PC-9 (cell line): ENCODE measurements around the gene HSPA1A. TPM values are rescaled to one million over a fixed set of nuclear protein-coding genes. Genes with fewer than 3 reads are reported as not detected.
"Not testable (repeated sequence)": the region's sequence is repeated elsewhere in the genome, so short reads cannot be mapped to it uniquely, and the experiment has no call there.

ENCODE experiments used
- BruUV-seq: library from RNA; stranded (reverse); fragments of 400-500 nt; replicated peaks from 2 replicates; lab custom pipeline; 2021; lab: Mats Ljungman, UMichigan
- CTCF ChIA-PET: fragments of 300-600 bp; sonication (Branson Sonifier 250); formaldehyde crosslinking; loops from one replicate; lab custom pipeline; 2022; ENCODE audit warnings: antibody characterized with exemption; lab: Charles Lee
- POLR2A ChIA-PET: fragments of 300-600 bp; sonication (Branson Sonifier 250); formaldehyde crosslinking; loops from one replicate; lab custom pipeline; 2022; ENCODE audit warnings: antibody characterized with exemption; ENCODE audit not compliant: unreplicated experiment; lab: Charles Lee
- DNase-seq, 2 experiments: peaks; one replicate each; pipeline versions ENCODE4 v3.0.0 to v3.0.0-alpha.2; 2015 to 2022; ENCODE audit warnings: mixed read lengths in 1 of 2
- H2AFZ ChIP-seq: fragments of 200-600 bp; sonication (generic); 2 replicates; pipeline ENCODE4 v1.8.1; 2017; ENCODE audit warnings: antibody characterized with exemption
- H3F3A ChIP-seq: fragments of 200-600 bp; sonication (generic); 2 replicates; pipeline ENCODE4 v1.8.1; 2017; ENCODE audit warnings: antibody characterized with exemption, mild to moderate bottlenecking, low read depth; ENCODE audit not compliant: insufficient read depth
- H3K27ac ChIP-seq: fragments of 200-600 bp; sonication (generic); 2 replicates; pipeline ENCODE4 v1.6.1; 2016; ENCODE audit warnings: mixed run types
- H3K27me3 ChIP-seq: fragments of 200-600 bp; sonication (generic); 2 replicates; pipeline ENCODE4 v1.6.1; 2016; ENCODE audit warnings: low read depth, mixed run types; ENCODE audit not compliant: insufficient read depth
- H3K36me3 ChIP-seq: fragments of 200-600 bp; sonication (generic); 2 replicates; pipeline ENCODE4 v1.6.1; 2016; ENCODE audit warnings: low read depth, mixed run types
- H3K4me1 ChIP-seq: fragments of 200-600 bp; sonication (generic); replicated peaks from 2 replicates; pipeline ENCODE4 v1.6.1; 2016; ENCODE audit warnings: mixed run types; ENCODE audit not compliant: insufficient read depth
- H3K4me2 ChIP-seq: fragments of 200-600 bp; sonication (generic); 2 replicates; pipeline ENCODE4 v1.6.1; 2017; ENCODE audit warnings: mixed run types
- H3K4me3 ChIP-seq: fragments of 200-600 bp; sonication (generic); 2 replicates; pipeline ENCODE4 v1.6.1; 2016; ENCODE audit warnings: mixed run types
- H3K79me2 ChIP-seq: fragments of 200-600 bp; sonication (generic); 2 replicates; pipeline ENCODE4 v1.6.1; 2017; ENCODE audit warnings: low read depth, mixed run types
- H3K9me2 ChIP-seq: fragments of 200-600 bp; sonication (generic); 2 replicates; pipeline ENCODE4 v1.8.1; 2017; ENCODE audit warnings: mild to moderate bottlenecking; ENCODE audit not compliant: insufficient read depth
- H3K9me3 ChIP-seq: fragments of 200-600 bp; sonication (generic); 2 replicates; pipeline ENCODE4 v1.8.1; 2016; ENCODE audit warnings: low read depth; ENCODE audit not compliant: insufficient read depth
- H4K20me1 ChIP-seq: fragments of 200-600 bp; sonication (generic); 2 replicates; pipeline ENCODE4 v1.8.1; 2017; ENCODE audit not compliant: insufficient read depth
- EZH2 ChIP-seq: fragments of 200-600 bp; sonication (generic); IDR thresholded peaks from 2 replicates; pipeline ENCODE4 v1.8.0; 2017; ENCODE audit warnings: antibody characterized with exemption, low read depth
- intact Hi-C: fragments of 100-400 bp; cut with micrococcal nuclease; formaldehyde crosslinking; loops from one replicate; pipeline ENCODE4 v1.10.0; 2022; ENCODE audit not compliant: unreplicated experiment
- total RNA-seq: library from RNA; stranded (reverse); gene quantifications from 2 replicates; pipeline ENCODE4 v1.2.3, GENCODE V29; 2021
- TF ChIP-seq, protein P1 (sequence below): fragments of 200-600 bp; sonication (generic); conservative IDR thresholded peaks from 2 replicates; pipeline ENCODE4 v1.6.1; 2017; ENCODE audit warnings: mixed run types, antibody characterized with exemption, mild to moderate bottlenecking, moderate library complexity

The HSPA1A gene
- total RNA-seq, 1 experiment from 2014 or later: 385 TPM

DNA sequence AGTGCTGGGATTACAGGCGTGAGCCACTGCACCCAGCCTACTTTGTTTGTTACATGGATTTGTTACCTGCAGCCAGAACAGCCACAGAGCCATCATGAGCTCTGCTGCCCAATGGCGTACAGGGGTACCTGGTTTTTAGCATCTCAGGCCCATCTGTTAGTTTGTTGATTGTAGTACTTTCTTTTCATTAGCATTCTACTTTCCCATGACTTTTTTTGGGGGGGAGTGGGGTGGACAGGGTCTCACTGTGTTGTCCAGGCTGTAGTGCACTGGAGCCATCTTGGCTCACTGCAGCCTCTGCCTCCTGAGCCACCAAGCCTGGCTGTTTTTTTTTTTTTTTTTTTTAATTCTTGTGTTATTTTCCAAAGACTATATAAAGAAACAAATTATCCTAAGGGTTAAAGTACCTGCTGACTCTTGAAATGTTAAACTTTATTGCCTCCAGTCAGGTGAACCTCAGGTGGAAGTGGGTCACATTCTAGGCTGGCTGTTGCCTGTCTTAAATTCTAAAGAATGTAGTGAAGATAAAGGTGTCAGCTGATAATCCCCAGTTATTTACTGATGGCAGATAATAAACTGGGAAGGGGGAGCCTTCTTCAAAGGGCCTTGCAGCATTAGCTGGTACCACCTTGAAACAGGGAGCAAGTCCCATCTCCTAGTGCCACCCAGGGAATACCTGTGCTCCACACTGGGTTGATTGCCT, 32.1 kb downstream of the HSPA1A start:
- TF ChIP-seq, protein P1, sequence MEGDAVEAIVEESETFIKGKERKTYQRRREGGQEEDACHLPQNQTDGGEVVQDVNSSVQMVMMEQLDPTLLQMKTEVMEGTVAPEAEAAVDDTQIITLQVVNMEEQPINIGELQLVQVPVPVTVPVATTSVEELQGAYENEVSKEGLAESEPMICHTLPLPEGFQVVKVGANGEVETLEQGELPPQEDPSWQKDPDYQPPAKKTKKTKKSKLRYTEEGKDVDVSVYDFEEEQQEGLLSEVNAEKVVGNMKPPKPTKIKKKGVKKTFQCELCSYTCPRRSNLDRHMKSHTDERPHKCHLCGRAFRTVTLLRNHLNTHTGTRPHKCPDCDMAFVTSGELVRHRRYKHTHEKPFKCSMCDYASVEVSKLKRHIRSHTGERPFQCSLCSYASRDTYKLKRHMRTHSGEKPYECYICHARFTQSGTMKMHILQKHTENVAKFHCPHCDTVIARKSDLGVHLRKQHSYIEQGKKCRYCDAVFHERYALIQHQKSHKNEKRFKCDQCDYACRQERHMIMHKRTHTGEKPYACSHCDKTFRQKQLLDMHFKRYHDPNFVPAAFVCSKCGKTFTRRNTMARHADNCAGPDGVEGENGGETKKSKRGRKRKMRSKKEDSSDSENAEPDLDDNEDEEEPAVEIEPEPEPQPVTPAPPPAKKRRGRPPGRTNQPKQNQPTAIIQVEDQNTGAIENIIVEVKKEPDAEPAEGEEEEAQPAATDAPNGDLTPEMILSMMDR: no peak
- TF ChIP-seq EZH2: no peak
- no peaks in the 10 kb centered on the region for H3K9me3 ChIP-seq
- no peaks in the 10 kb centered on the region for H3K9me2 ChIP-seq
- no peaks in the 10 kb centered on the region for H3K4me1 ChIP-seq
- DNase-seq: no peak
- H3K79me2 ChIP-seq: no peaks in the 10 kb centered on the region
- intact Hi-C loops: no loop called here
- ChIA-PET CTCF (interaction anchor here (0.6 kb wide), 1 partner anchor 117 kb away, joined by 3 read pairs; no protein-coding TSS in a partner anchor), POLR2A (interaction anchor here (0.9 kb wide), 1 partner anchor 170 kb away, joined by 5 read pairs; no protein-coding TSS in a partner anchor)
- H3F3A ChIP-seq: peaks cover 20% of the 10 kb centered on the region; the same call in 1 of the 2 replicates
- no peak overlapping the region for H3K4me3 ChIP-seq
- BruUV-seq: no TSS peak
- H3K4me2 ChIP-seq: no peak overlapping the region
- H3K27ac ChIP-seq: no peak overlapping the region
- no peaks in the 10 kb centered on the region for H3K27me3 ChIP-seq
- H4K20me1 ChIP-seq: no peaks in the 10 kb centered on the region
- no peaks in the 10 kb centered on the region for H3K36me3 ChIP-seq
- H2AFZ ChIP-seq: no peak overlapping the region

- TF ChIP-seq, protein P1: no peak
- TF ChIP-seq EZH2: no peak
- intact Hi-C loops: no loop called here
- ChIA-PET POLR2A (no interaction called here), CTCF (no interaction called here)
- Histone ChIP-seq H3K27ac (no peak overlapping the region), H3K36me3 (no peaks in the 10 kb centered on the region), H3K9me2 (no peaks in the 10 kb centered on the region), H3K4me3 (no peak overlapping the region), H3K4me2 (no peak overlapping the region), H2AFZ (no peak overlapping the region), H4K20me1 (no peaks in the 10 kb centered on the region), H3K4me1 (no peaks in the 10 kb centered on the region), H3K9me3 (no peaks in the 10 kb centered on the region), H3K79me2 (no peaks in the 10 kb centered on the region), H3K27me3 (no peaks in the 10 kb centered on the region), H3F3A (peaks cover 11% of the 10 kb centered on the region; the same call in 1 of the 2 replicates)
- no peak for DNase-seq
- no TSS peak for BruUV-seq
Observed at GRCh38 chr6:31850765-31851484, 35.6 kb downstream of the HSPA1A start.

GRCh38 chr6:31851485-31851832, 36.1 kb downstream of the HSPA1A start:
- no peak for TF ChIP-seq EZH2
- TF ChIP-seq, protein P1: no peak
- Histone ChIP-seq H3K4me2 (no peak overlapping the region), H3K27ac (no peak overlapping the region), H3F3A (peaks cover 11% of the 10 kb centered on the region; the same call in 1 of the 2 replicates), H3K36me3 (no peaks in the 10 kb centered on the region), H2AFZ (no peak overlapping the region), H3K9me3 (no peaks in the 10 kb centered on the region), H3K27me3 (no peaks in the 10 kb centered on the region), H3K4me3 (no peak overlapping the region), H4K20me1 (no peaks in the 10 kb centered on the region), H3K9me2 (no peaks in the 10 kb centered on the region), H3K4me1 (no peaks in the 10 kb centered on the region), H3K79me2 (no peaks in the 10 kb centered on the region)
- ChIA-PET CTCF (no interaction called here), POLR2A (no interaction called here)
- no peak for DNase-seq
- intact Hi-C loops: no loop called here
- no TSS peak for BruUV-seq

- CTCF ChIA-PET, POLR2A ChIA-PET, H4K20me1 ChIP-seq, H3K36me3 ChIP-seq, H3K79me2 ChIP-seq, H3K4me1 ChIP-seq, BruUV-seq, H3K27me3 ChIP-seq, intact Hi-C loops, DNase-seq, H3K9me2 ChIP-seq, H2AFZ ChIP-seq, H3K9me3 ChIP-seq, H3K4me2 ChIP-seq, H3K4me3 ChIP-seq, H3K27ac ChIP-seq: not testable (repeated sequence)
- H3F3A ChIP-seq: peaks cover 11% of the 10 kb centered on the region; the same call in 1 of the 2 replicates
Observed at GRCh38 chr6:31851980-31852718, 36.8 kb downstream of the HSPA1A start.
